GM18505 (cell line): ENCODE measurements around the gene TMEM132A.
A peak's percentile ranks its signal among the peaks of the same experiment; 100 is the strongest.
"Not testable (repeated sequence)": the region's sequence is repeated elsewhere in the genome, so short reads cannot be mapped to it uniquely, and the experiment has no call there.

ENCODE experiments used
- ATAC-seq: cut with Tn5 transposase; IDR thresholded peaks from one replicate; pipeline ENCODE4 v1.9.1; 2021; ENCODE audit not compliant: unreplicated experiment
- POLR2A ChIP-seq: IDR thresholded peaks from 4 replicates; pipeline ENCODE4 v1.6.1; 2011; ENCODE audit warnings: borderline replicate concordance; ENCODE audit not compliant: insufficient read depth, insufficient read length; ENCODE audit errors: extremely low read depth

TMEM132A gene

GRCh38 chr11:60891103-60891741 lies 33.0 kb upstream of the TMEM132A start:
- no peak for ATAC-seq
- TF ChIP-seq POLR2A: no peak

- no peak for TF ChIP-seq POLR2A
Measured at GRCh38 chr11:60895687-60896086, 28.6 kb upstream of the TMEM132A start.

GRCh38 chr11:60897496-60897895 lies 26.8 kb upstream of the TMEM132A start:
- no peak for ATAC-seq
- TF ChIP-seq POLR2A: no peak

More at GRCh38 chr11:60895687-60896086, 28.6 kb upstream of the TMEM132A start:
- no peak for ATAC-seq

GRCh38 chr11:60899046-60899936 lies 25.0 kb upstream of the TMEM132A start:
- ATAC-seq: no peak
- peak; percentile 16 for TF ChIP-seq POLR2A

GRCh38 chr11:60899977-60900376 lies 24.3 kb upstream of the TMEM132A start:
- ATAC-seq: no peak
- TF ChIP-seq POLR2A: no peak

- TF ChIP-seq POLR2A: no peak
- ATAC-seq: no peak
Measured at GRCh38 chr11:60900673-60901404, 23.4 kb upstream of the TMEM132A start.

- ATAC-seq: no peak
- no peak for TF ChIP-seq POLR2A
Measured at GRCh38 chr11:60902625-60903024, 21.6 kb upstream of the TMEM132A start.

- ATAC-seq: no peak
Measured at GRCh38 chr11:60905047-60905446, 19.2 kb upstream of the TMEM132A start.

GRCh38 chr11:60905551-60906113 lies 18.6 kb upstream of the TMEM132A start:
- ATAC-seq: no peak
- TF ChIP-seq POLR2A: no peak

More at GRCh38 chr11:60905047-60905446, 19.2 kb upstream of the TMEM132A start:
- no peak for TF ChIP-seq POLR2A

GRCh38 chr11:60906132-60906972 lies 17.9 kb upstream of the TMEM132A start, which contains the start of gene PRPF19:
PRPF19 (minus strand) TSS chr11:60906585; CDS start chr11:60906382, 203 bp downstream.
- ATAC-seq: peak; percentile 76
- peak; percentile 94 for TF ChIP-seq POLR2A

- ATAC-seq: no peak
- TF ChIP-seq POLR2A: no peak
Measured at GRCh38 chr11:60908803-60909202, 15.5 kb upstream of the TMEM132A start.

- ATAC-seq: not testable (repeated sequence)
Measured at GRCh38 chr11:60909680-60910280, 14.5 kb upstream of the TMEM132A start.

GRCh38 chr11:60910281-60910687 lies 14.0 kb upstream of the TMEM132A start:
- peak; percentile 27 for TF ChIP-seq POLR2A
- ATAC-seq: peak; percentile 34
